Measurements from ENCODE around the gene PEX11G. TPM values are rescaled to one million over a fixed set of nuclear protein-coding genes. Genes with fewer than 3 reads are reported as not detected.
A peak's percentile ranks its signal among the peaks of the same experiment; 100 is the strongest.

The PEX11G gene
- total and polyA plus RNA-seq, 2 of the 8 experiments (the other 6 are each of a cell fraction or from before 2014, with no cell fraction given), result 2.1 to 4.3 TPM

- TF ChIP-seq RXRA (IDR thresholded peaks at IDR 0.05; ENCODE audit: insufficient read depth, low read depth, low read length) (no peak), MAX (IDR thresholded peaks at IDR 0.05) (peak; percentile 69), ZNF274 (IDR thresholded peaks at IDR 0.05; ENCODE audit: borderline replicate concordance, extremely low read depth, low read length) (no peak), KDM4A (IDR thresholded peaks at IDR 0.05; ENCODE audit: low read depth, low read length, severe bottlenecking) (peak; percentile 10), SIN3A (conservative IDR thresholded peaks at IDR 0.05 in 1 of 2, IDR thresholded peaks at IDR 0.05 in 1 of 2; ENCODE audit: low read depth in 1 of 2, low read length in 2 of 2) (0 out of 4 replicates have a peak, but pooled peaks of 1 of the 2 experiments have one; percentile 6), CREB1 (IDR thresholded peaks at IDR 0.05) (peak; percentile 36; the same call in 1 of the 2 replicates), YY1 (IDR thresholded peaks at IDR 0.05; ENCODE audit: low read depth, low read length) (peak; percentile 99)
These were observed 45.2 kb upstream of the PEX11G start (continued) for GRCh38 chr19:7533925-7534480.
